GM23338 (cell line): ENCODE measurements around the gene LCP1. TPM values are rescaled to one million over a fixed set of nuclear protein-coding genes. Genes with fewer than 3 reads are reported as not detected.
A peak's percentile ranks its signal among the peaks of the same experiment; 100 is the strongest.

Source experiments
- ATAC-seq: fragments of 200-7000 bp; cut with Tn5 transposase; 3 replicates; pipeline ENCODE4 v1.9.1; 2020
- DNase-seq: peaks from one replicate; pipeline ENCODE4 v3.0.0-alpha.2; 2015; ENCODE audit warnings: low spot score
- H2AFZ ChIP-seq: fragments of 200-600 bp; sonication (generic); 2 replicates; pipeline ENCODE4 v1.8.0; 2016; ENCODE audit warnings: antibody characterized with exemption, mild to moderate bottlenecking, moderate library complexity
- H3F3A ChIP-seq: fragments of 200-600 bp; sonication (generic); replicated peaks from 2 replicates; pipeline ENCODE4 v1.8.0; 2017; ENCODE audit warnings: antibody characterized with exemption, mixed run types, low read depth
- H3K27ac ChIP-seq: fragments of 200-600 bp; sonication (generic); 2 replicates; pipeline ENCODE4 v1.6.1; 2016; ENCODE audit warnings: low read depth
- H3K27me3 ChIP-seq: fragments of 200-600 bp; sonication (generic); 2 replicates; pipeline ENCODE4 v1.8.0; 2016; ENCODE audit warnings: mild to moderate bottlenecking, mixed run types, moderate library complexity; ENCODE audit not compliant: insufficient read depth
- H3K36me3 ChIP-seq: fragments of 200-600 bp; sonication (generic); 2 replicates; pipeline ENCODE4 v1.8.0; 2016; ENCODE audit warnings: mild to moderate bottlenecking; ENCODE audit not compliant: insufficient read depth
- H3K4me1 ChIP-seq: fragments of 200-600 bp; sonication (generic); 2 replicates; pipeline ENCODE4 v1.8.0; 2016; ENCODE audit warnings: mild to moderate bottlenecking, moderate library complexity; ENCODE audit not compliant: insufficient read depth
- H3K4me2 ChIP-seq: fragments of 200-600 bp; sonication (generic); 2 replicates; pipeline ENCODE4 v1.7.1; 2017; ENCODE audit warnings: mixed run types
- H3K4me3 ChIP-seq: fragments of 200-600 bp; sonication (generic); 2 replicates; pipeline ENCODE4 v1.6.1; 2016; ENCODE audit warnings: mixed run types
- H3K79me2 ChIP-seq: fragments of 200-600 bp; sonication (generic); replicated peaks from 2 replicates; pipeline ENCODE4 v1.8.0; 2017; ENCODE audit warnings: mild to moderate bottlenecking; ENCODE audit not compliant: insufficient read depth
- H3K9me2 ChIP-seq: fragments of 200-600 bp; sonication (generic); 2 replicates; pipeline ENCODE4 v1.8.0; 2017; ENCODE audit not compliant: insufficient read depth
- H4K20me1 ChIP-seq: fragments of 200-600 bp; sonication (generic); replicated peaks from 2 replicates; pipeline ENCODE4 v1.8.0; 2017; ENCODE audit warnings: mild to moderate bottlenecking; ENCODE audit not compliant: insufficient read depth
- H3K27ac Mint-ChIP-seq: 2 replicates; pipeline ENCODE4 v1.8.0; 2020; ENCODE audit warnings: inconsistent platforms, mild to moderate bottlenecking, moderate library complexity, mixed read lengths
- H3K27me3 Mint-ChIP-seq: 3 replicates; pipeline ENCODE4 v1.8.0; 2022; ENCODE audit warnings: low read depth, mild to moderate bottlenecking, moderate library complexity, mixed read lengths, inconsistent platforms; ENCODE audit not compliant: insufficient read depth, poor library complexity
- H3K36me3 Mint-ChIP-seq: 3 replicates; pipeline ENCODE4 v1.8.0; 2021; ENCODE audit warnings: low read depth, mild to moderate bottlenecking, inconsistent platforms, moderate library complexity, mixed read lengths
- H3K4me1 Mint-ChIP-seq: 3 replicates; pipeline ENCODE4 v1.8.0; 2020; ENCODE audit warnings: mild to moderate bottlenecking, inconsistent platforms, mixed read lengths
- H3K4me3 Mint-ChIP-seq: 3 replicates; pipeline ENCODE4 v1.8.0; 2021; ENCODE audit warnings: moderate library complexity, mild to moderate bottlenecking, inconsistent platforms, mixed read lengths
- H3K9me3 Mint-ChIP-seq: 3 replicates; pipeline ENCODE4 v1.8.0; 2020; ENCODE audit warnings: moderate library complexity, mild to moderate bottlenecking, inconsistent platforms, mixed read lengths
- CTCF ChIP-seq, 2 experiments: fragments of 200-600 bp in 1 of 2; sonication (generic) in 1 of 2; conservative IDR thresholded peaks; 2 replicates each; pipeline versions ENCODE4 v1.5.1 to v1.6.1; 2016 to 2017; ENCODE audit warnings: antibody characterized with exemption in 2 of 2, low read depth in 2 of 2, mild to moderate bottlenecking in 2 of 2, moderate library complexity in 1 of 2
- EZH2 ChIP-seq: fragments of 200-600 bp; sonication (generic); IDR thresholded peaks from one replicate; pipeline ENCODE4 v1.8.0; 2017; ENCODE audit warnings: antibody characterized with exemption, mild to moderate bottlenecking, low read depth; ENCODE audit not compliant: unreplicated experiment
- JUNB ChIP-seq: IDR thresholded peaks from one replicate; pipeline ENCODE4 v1.6.1; 2016; ENCODE audit warnings: antibody characterized with exemption; ENCODE audit not compliant: unreplicated experiment
- NANOG ChIP-seq: IDR thresholded peaks from 2 replicates; pipeline ENCODE4 v1.6.1; 2016; ENCODE audit warnings: antibody characterized with exemption, borderline replicate concordance
- POLR2AphosphoS5 ChIP-seq: IDR thresholded peaks from 2 replicates; pipeline ENCODE4 v1.6.1; 2016; ENCODE audit warnings: antibody characterized with exemption, low read depth
- REST ChIP-seq: IDR thresholded peaks from one replicate; pipeline ENCODE4 v1.6.1; 2018; ENCODE audit warnings: antibody characterized with exemption; ENCODE audit not compliant: unreplicated experiment
- STAT1 ChIP-seq: IDR thresholded peaks from one replicate; pipeline ENCODE4 v1.6.1; 2016; ENCODE audit warnings: antibody characterized with exemption; ENCODE audit not compliant: unreplicated experiment
- ZNF331 ChIP-seq: fragments of 250-450 bp; sonication (Bioruptor Pico); IDR thresholded peaks from 2 replicates; pipeline ENCODE4 v1.5.0; 2020; ENCODE audit warnings: low read depth, mild to moderate bottlenecking, moderate library complexity
- polyA plus RNA-seq: library from polyadenylated mRNA; unstranded; fragments of >200 nt; fragmentation: Nextera tagmentation; extraction: Ambion mirVana; gene quantifications from 2 replicates; pipeline ENCODE4 v1.2.1, GENCODE V29; 2016
- total RNA-seq: library from RNA; depleted of rRNA; stranded (reverse); fragments of >200 nt; shearing (Covaris generic); gene quantifications from 2 replicates; pipeline ENCODE4 v1.2.3, GENCODE V29; 2014
- TF ChIP-seq, protein P1 (sequence below): IDR thresholded peaks from 2 replicates; pipeline ENCODE4 v1.6.1; 2016; ENCODE audit warnings: antibody characterized with exemption
- TF ChIP-seq, protein P2 (sequence below): fragments of 250-450 bp; sonication (Bioruptor Pico); IDR thresholded peaks from 2 replicates; pipeline ENCODE4 v1.5.0; 2020; ENCODE audit warnings: mild to moderate bottlenecking, moderate library complexity

LCP1 gene
- total and polyA plus RNA-seq, 2 experiments from 2014 or later, result 1.9 to 3.4 TPM

DNA sequence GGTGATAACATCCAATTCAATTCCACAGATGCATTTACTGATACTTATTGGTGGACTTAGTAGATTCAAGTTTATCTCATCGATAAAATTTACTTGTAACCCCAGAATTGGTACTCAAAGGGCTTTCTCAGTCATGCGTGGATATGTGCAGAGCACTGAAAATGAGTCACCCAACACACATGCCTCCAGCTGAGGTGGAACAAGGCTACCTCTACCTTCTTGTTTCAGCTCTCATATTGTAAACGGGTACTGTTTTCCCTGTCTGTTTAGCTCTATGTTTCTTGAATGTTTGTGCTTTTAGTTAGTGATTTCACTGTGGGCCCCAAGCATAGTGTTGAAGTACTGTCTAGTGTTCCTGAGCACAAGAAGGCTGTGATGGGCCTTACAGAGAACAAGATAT lies 31.3 kb upstream of the LCP1 start (continued):
- TF ChIP-seq REST, result no peak

GRCh38 chr13:46211483-46212351 lies 29.7 kb upstream of the LCP1 start, which contains the start of gene LRRC63:
Gene LRRC63, plus strand, starts transcription at chr13:46211928. Its CDS starts 1,107 bp downstream, at chr13:46213035.
- Histone ChIP-seq H3K4me3 (peak within 1 kb of the TSS; percentile 68), H3K79me2 (no peaks in the 10 kb centered on the region), H3K9me2 (no peaks in the 10 kb centered on the region), H3K4me2 (peak within 1 kb of the TSS; percentile 92), H3F3A (no peaks in the 10 kb centered on the region), H4K20me1 (no peaks in the 10 kb centered on the region), H3K27ac (no peak within 1 kb of the TSS), H3K36me3 (no peaks in the 10 kb centered on the region), H2AFZ (peak within 1 kb of the TSS; percentile 100), H3K27me3 (peaks cover 27% of the 10 kb centered on the region), H3K4me1 (peaks cover 18% of the 10 kb centered on the region)
- ATAC-seq (peak; percentile 99), DNase-seq (peak; percentile 81)
- peaks cover 6% of the 10 kb centered on the region for H3K27me3 Mint-ChIP-seq
- H3K4me3 Mint-ChIP-seq, result peak within 1 kb of the TSS; percentile 80
- H3K36me3 Mint-ChIP-seq, result no peaks in the 10 kb centered on the region
- no peaks in the 10 kb centered on the region for H3K9me3 Mint-ChIP-seq
- no peak within 1 kb of the TSS for H3K27ac Mint-ChIP-seq
- peaks cover 14% of the 10 kb centered on the region; the same call in 2 of the 3 replicates for H3K4me1 Mint-ChIP-seq
- TF ChIP-seq ZNF331 (CRISPR knock-in tag) (no peak), NANOG (no peak), POLR2AphosphoS5 (no peak), JUNB (no peak), EZH2 (no peak), CTCF (conservative IDR thresholded peaks at IDR 0.05; ENCODE audit: low read depth in 2 of 2) (no peak), STAT1 (no peak)
- TF ChIP-seq, protein P1, sequence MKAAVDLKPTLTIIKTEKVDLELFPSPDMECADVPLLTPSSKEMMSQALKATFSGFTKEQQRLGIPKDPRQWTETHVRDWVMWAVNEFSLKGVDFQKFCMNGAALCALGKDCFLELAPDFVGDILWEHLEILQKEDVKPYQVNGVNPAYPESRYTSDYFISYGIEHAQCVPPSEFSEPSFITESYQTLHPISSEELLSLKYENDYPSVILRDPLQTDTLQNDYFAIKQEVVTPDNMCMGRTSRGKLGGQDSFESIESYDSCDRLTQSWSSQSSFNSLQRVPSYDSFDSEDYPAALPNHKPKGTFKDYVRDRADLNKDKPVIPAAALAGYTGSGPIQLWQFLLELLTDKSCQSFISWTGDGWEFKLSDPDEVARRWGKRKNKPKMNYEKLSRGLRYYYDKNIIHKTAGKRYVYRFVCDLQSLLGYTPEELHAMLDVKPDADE, result no peak
- TF ChIP-seq, protein P2, sequence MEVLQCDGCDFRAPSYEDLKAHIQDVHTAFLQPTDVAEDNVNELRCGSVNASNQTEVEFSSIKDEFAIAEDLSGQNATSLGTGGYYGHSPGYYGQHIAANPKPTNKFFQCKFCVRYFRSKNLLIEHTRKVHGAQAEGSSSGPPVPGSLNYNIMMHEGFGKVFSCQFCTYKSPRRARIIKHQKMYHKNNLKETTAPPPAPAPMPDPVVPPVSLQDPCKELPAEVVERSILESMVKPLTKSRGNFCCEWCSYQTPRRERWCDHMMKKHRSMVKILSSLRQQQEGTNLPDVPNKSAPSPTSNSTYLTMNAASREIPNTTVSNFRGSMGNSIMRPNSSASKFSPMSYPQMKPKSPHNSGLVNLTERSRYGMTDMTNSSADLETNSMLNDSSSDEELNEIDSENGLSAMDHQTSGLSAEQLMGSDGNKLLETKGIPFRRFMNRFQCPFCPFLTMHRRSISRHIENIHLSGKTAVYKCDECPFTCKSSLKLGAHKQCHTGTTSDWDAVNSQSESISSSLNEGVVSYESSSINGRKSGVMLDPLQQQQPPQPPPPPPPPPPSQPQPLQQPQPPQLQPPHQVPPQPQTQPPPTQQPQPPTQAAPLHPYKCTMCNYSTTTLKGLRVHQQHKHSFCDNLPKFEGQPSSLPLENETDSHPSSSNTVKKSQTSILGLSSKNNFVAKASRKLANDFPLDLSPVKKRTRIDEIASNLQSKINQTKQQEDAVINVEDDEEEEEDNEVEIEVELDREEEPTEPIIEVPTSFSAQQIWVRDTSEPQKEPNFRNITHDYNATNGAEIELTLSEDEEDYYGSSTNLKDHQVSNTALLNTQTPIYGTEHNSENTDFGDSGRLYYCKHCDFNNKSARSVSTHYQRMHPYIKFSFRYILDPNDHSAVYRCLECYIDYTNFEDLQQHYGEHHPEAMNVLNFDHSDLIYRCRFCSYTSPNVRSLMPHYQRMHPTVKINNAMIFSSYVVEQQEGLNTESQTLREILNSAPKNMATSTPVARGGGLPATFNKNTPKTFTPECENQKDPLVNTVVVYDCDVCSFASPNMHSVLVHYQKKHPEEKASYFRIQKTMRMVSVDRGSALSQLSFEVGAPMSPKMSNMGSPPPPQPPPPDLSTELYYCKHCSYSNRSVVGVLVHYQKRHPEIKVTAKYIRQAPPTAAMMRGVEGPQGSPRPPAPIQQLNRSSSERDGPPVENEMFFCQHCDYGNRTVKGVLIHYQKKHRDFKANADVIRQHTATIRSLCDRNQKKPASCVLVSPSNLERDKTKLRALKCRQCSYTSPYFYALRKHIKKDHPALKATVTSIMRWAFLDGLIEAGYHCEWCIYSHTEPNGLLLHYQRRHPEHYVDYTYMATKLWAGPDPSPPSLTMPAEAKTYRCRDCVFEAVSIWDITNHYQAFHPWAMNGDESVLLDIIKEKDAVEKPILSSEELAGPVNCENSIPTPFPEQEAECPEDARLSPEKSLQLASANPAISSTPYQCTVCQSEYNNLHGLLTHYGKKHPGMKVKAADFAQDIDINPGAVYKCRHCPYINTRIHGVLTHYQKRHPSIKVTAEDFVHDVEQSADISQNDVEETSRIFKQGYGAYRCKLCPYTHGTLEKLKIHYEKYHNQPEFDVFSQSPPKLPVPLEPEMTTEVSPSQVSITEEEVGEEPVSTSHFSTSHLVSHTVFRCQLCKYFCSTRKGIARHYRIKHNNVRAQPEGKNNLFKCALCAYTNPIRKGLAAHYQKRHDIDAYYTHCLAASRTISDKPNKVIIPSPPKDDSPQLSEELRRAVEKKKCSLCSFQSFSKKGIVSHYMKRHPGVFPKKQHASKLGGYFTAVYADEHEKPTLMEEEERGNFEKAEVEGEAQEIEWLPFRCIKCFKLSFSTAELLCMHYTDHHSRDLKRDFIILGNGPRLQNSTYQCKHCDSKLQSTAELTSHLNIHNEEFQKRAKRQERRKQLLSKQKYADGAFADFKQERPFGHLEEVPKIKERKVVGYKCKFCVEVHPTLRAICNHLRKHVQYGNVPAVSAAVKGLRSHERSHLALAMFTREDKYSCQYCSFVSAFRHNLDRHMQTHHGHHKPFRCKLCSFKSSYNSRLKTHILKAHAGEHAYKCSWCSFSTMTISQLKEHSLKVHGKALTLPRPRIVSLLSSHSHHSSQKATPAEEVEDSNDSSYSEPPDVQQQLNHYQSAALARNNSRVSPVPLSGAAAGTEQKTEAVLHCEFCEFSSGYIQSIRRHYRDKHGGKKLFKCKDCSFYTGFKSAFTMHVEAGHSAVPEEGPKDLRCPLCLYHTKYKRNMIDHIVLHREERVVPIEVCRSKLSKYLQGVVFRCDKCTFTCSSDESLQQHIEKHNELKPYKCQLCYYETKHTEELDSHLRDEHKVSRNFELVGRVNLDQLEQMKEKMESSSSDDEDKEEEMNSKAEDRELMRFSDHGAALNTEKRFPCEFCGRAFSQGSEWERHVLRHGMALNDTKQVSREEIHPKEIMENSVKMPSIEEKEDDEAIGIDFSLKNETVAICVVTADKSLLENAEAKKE, result no peak
